Mucosa of rectum (tissue), 2 donors: ENCODE results near the gene TEN1.
"Not testable (repeated sequence)": the region's sequence is repeated elsewhere in the genome, so short reads cannot be mapped to it uniquely, and the experiment has no call there.

Experiments used
- H3K27ac ChIP-seq, 2 donors: one replicate each; pipeline ENCODE4 v1.7.0; 2013; ENCODE audit warnings: inconsistent platforms in 2 of 2, low read depth in 2 of 2, low read length in 2 of 2
- H3K27me3 ChIP-seq, 2 donors: one replicate each; pipeline ENCODE4 v1.7.0; 2013; ENCODE audit warnings: low read length in 2 of 2; ENCODE audit not compliant: control insufficient read depth in 2 of 2, insufficient read depth in 2 of 2
- H3K36me3 ChIP-seq, 2 donors: one replicate each; pipeline ENCODE4 v1.7.0; 2013; ENCODE audit warnings: low read length in 2 of 2; ENCODE audit not compliant: control insufficient read depth in 2 of 2, insufficient read depth in 2 of 2
- H3K4me1 ChIP-seq, 2 donors: one replicate each; pipeline ENCODE4 v1.7.0; 2013; ENCODE audit warnings: low read length in 2 of 2, mild to moderate bottlenecking in 1 of 2; ENCODE audit not compliant: control insufficient read depth in 2 of 2, insufficient read depth in 2 of 2
- H3K4me3 ChIP-seq, 2 donors: one replicate each; pipeline ENCODE4 v1.7.0; 2013; ENCODE audit warnings: low read length in 2 of 2
- H3K9ac ChIP-seq, 2 donors: one replicate each; pipeline ENCODE4 v1.7.0; 2013; ENCODE audit warnings: low read length in 2 of 2, low read depth in 1 of 2, mild to moderate bottlenecking in 1 of 2
- H3K9me3 ChIP-seq, 2 donors: one replicate each; pipeline ENCODE4 v1.7.0; 2013; ENCODE audit warnings: low read length in 2 of 2; ENCODE audit not compliant: control insufficient read depth in 2 of 2
- donor health status: healthy.
- donor health status: Normal muscosa, but diverticular disease.

The TEN1 gene

GRCh38 chr17:75950421-75950820 lies 28.6 kb upstream of the TEN1 start:
- Histone ChIP-seq H3K4me3 (no peak overlapping the region), H3K9me3 (no peaks in the 10 kb centered on the region), H3K27me3 (no peaks in the 10 kb centered on the region), H3K36me3 (peaks cover 66 to 76% of the 10 kb centered on the region in 2 donors), H3K4me1 (no peaks in the 10 kb centered on the region), H3K27ac (no peak overlapping the region), H3K9ac (no peak overlapping the region)

GRCh38 chr17:75950855-75951554 lies 28.0 kb upstream of the TEN1 start:
- Histone ChIP-seq H3K36me3 (peaks cover 68 to 76% of the 10 kb centered on the region in 2 donors), H3K9me3 (no peaks in the 10 kb centered on the region), H3K27ac (no peak overlapping the region), H3K27me3 (no peaks in the 10 kb centered on the region), H3K4me1 (no peaks in the 10 kb centered on the region), H3K9ac (no peak overlapping the region), H3K4me3 (no peak overlapping the region)

GRCh38 chr17:75959051-75959838 lies 19.8 kb upstream of the TEN1 start:
- no peak overlapping the region for H3K27ac ChIP-seq
- H3K36me3 ChIP-seq = peaks cover 16 to 27% of the 10 kb centered on the region in 2 donors
- no peak overlapping the region for H3K4me3 ChIP-seq
- no peak overlapping the region for H3K9ac ChIP-seq
- H3K4me1 ChIP-seq = no peaks in the 10 kb centered on the region
- H3K27me3 ChIP-seq = no peaks in the 10 kb centered on the region
- no peaks in the 10 kb centered on the region for H3K9me3 ChIP-seq

GRCh38 chr17:75959839-75960511 lies 19.1 kb upstream of the TEN1 start:
- H3K9me3 ChIP-seq = no peaks in the 10 kb centered on the region
- H3K27me3 ChIP-seq = no peaks in the 10 kb centered on the region
- no peak overlapping the region for H3K9ac ChIP-seq
- H3K4me3 ChIP-seq = no peak overlapping the region
- H3K27ac ChIP-seq = no peak overlapping the region
- H3K36me3 ChIP-seq = peaks cover 18 to 23% of the 10 kb centered on the region in 2 donors
- H3K4me1 ChIP-seq = no peaks in the 10 kb centered on the region

DNA sequence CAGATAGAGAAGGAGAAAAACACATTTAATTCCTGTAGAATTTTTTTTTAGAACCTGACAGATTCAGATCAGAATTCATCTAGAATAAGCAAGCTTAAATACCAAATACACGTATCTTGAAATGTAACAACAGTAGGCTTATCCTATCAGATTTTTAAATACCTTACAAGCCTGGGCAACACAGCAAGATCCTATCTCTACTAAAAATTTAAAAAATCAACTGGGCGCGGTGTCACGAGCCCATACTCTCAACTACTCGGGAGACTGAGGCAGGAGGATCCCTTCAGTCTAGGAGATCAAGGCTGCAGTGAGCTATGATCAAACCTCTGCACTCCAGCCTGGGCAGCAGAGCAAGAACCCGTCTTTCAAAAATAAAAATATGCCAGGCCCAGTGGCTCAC lies 13.6 kb upstream of the TEN1 start:
- H3K27me3 ChIP-seq = no peaks in the 10 kb centered on the region
- H3K4me3 ChIP-seq = no peak overlapping the region
- H3K9ac ChIP-seq = no peak overlapping the region
- no peaks in the 10 kb centered on the region for H3K4me1 ChIP-seq
- no peak overlapping the region for H3K27ac ChIP-seq
- no peaks in the 10 kb centered on the region for H3K9me3 ChIP-seq
- H3K36me3 ChIP-seq = peaks cover 11 to 13% of the 10 kb centered on the region in 2 donors

DNA sequence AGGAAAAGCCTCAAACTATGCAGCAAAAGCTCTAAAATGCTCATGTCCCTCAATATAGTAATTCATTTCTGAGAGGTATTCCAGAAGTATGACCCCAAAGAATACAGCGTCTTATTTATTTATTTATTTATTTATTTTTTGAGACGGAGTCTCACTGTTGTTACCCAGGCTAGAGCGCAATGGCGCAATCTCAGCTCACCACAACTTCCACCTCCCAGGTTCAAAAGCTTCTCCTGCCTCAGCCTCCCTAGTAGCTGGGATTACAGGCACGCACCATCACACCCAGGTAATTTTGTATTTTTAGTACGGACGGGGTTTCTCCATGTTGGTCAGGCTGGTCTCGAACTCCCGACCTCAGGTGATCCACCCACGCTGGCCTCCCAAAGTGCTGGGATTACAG lies 10.0 kb upstream of the TEN1 start:
- H3K4me3 ChIP-seq, H3K27me3 ChIP-seq, H3K9me3 ChIP-seq, H3K27ac ChIP-seq, H3K4me1 ChIP-seq, H3K9ac ChIP-seq: not testable (repeated sequence)
- peaks cover 21 to 24% of the 10 kb centered on the region in 2 donors for H3K36me3 ChIP-seq

DNA sequence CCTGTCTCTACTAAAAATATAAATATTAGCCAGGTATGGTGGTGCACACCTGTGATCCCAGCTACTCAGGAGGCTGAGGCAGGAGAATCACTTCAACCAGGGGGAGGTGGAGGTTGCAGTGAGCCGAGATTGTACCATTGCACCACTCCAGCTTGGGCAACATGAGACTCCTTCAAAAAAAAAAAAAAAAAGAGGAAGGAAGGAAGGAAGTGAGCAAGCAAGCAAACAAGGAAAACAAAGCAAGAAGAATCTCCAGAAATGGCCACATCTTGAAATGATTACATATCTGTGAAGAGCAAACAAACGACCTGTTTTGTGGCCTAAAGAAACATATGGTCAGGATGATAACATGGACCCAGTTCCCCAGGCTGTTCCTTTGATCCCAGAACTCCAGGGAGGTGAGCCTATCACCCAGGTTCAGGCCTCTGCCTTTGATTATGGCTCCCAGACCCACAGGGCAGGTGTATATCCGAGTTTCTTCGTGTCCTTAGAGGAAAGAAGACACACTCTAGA lies 9.0 kb upstream of the TEN1 start:
- Histone ChIP-seq H3K36me3 (peaks cover 19 to 21% of the 10 kb centered on the region in 2 donors), H3K27ac (no peak overlapping the region), H3K27me3 (no peaks in the 10 kb centered on the region), H3K4me1 (peaks cover 0 to 3% of the 10 kb centered on the region in 2 donors), H3K9ac (no peak overlapping the region), H3K4me3 (no peak overlapping the region), H3K9me3 (no peaks in the 10 kb centered on the region)

DNA sequence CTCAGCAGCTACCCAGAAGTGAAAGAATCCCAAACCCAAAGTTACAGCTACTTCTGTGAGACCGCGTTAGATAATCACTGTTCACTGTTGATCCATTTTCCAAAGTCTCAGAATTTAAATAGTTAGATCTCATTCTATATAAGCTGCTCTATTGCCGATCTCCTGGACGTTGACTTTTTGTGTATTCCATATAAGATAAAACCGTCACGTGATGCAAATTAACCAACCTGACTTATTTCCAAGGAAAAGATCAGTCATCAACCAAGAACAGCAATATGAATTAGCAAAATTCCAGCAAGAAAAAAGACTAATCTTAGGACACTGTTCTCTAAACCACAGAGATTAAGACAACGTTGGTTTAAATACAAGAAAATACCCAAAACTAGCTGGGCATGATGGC lies 8.4 kb upstream of the TEN1 start:
- Histone ChIP-seq H3K36me3 (peaks cover 19 to 23% of the 10 kb centered on the region in 2 donors), H3K9me3 (no peaks in the 10 kb centered on the region), H3K27me3 (no peaks in the 10 kb centered on the region), H3K27ac (no peak overlapping the region), H3K4me3 (no peak overlapping the region), H3K4me1 (peaks cover 2 to 8% of the 10 kb centered on the region in 2 donors), H3K9ac (no peak overlapping the region)

GRCh38 chr17:75975187-75975586 lies 3.9 kb upstream of the TEN1 start:
- not testable (repeated sequence) for H3K9me3 ChIP-seq, H3K4me3 ChIP-seq, H3K27me3 ChIP-seq
- H3K9ac ChIP-seq = peak overlapping the region in 1 of 2 donors; percentile 38
- peaks cover 14 to 17% of the 10 kb centered on the region in 2 donors for H3K36me3 ChIP-seq
- H3K27ac ChIP-seq = peak overlapping the region; percentile 54 to 82
- H3K4me1 ChIP-seq = peaks cover 22 to 26% of the 10 kb centered on the region in 2 donors

DNA sequence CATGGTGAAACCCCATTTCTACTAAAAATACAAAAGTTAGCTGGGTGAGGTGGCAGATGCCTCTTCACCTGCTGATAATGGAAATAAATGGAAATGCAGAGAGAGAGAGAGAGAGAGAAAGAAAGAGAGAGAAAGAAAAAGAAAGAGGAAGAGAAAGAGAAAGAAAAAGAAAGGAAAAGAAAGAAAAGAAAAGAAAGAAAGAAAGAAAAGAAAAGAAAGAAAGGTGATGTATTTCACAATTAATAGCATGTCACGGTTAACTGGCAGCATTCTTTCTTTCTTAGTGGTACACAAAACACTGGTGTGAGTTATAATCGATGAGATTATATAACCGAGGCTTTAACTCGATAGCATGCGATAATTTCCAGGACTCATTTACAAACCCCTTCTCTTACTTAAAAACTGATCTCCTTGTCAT lies 3.3 kb upstream of the TEN1 start:
- peak overlapping the region; percentile 54 to 82 for H3K27ac ChIP-seq
- peak overlapping the region; percentile 35 to 37 for H3K4me3 ChIP-seq
- no peaks in the 10 kb centered on the region for H3K27me3 ChIP-seq
- H3K9ac ChIP-seq = peak overlapping the region in 1 of 2 donors; percentile 62
- H3K9me3 ChIP-seq = no peaks in the 10 kb centered on the region
- peaks cover 11% of the 10 kb centered on the region in 2 donors for H3K36me3 ChIP-seq
- H3K4me1 ChIP-seq = peaks cover 28 to 29% of the 10 kb centered on the region in 2 donors
